Melanocyte of skin (primary cell): ENCODE data around the gene PGAP1. TPM values are rescaled to one million over a fixed set of nuclear protein-coding genes. Genes with fewer than 3 reads are reported as not detected.

Experiments used
- small RNA-seq, 2 donors: library from RNA; depleted of rRNA; stranded (forward); fragments of <200 nt; gene quantifications; one replicate each; pipeline ENCODE3, GENCODE V24; 2012
- total RNA-seq, 2 donors: library from RNA; depleted of rRNA; stranded (reverse); fragments of >200 nt; gene quantifications; 2 replicates each; pipeline ENCODE4 v1.2.3, GENCODE V29; 2012

The PGAP1 gene, protein sequence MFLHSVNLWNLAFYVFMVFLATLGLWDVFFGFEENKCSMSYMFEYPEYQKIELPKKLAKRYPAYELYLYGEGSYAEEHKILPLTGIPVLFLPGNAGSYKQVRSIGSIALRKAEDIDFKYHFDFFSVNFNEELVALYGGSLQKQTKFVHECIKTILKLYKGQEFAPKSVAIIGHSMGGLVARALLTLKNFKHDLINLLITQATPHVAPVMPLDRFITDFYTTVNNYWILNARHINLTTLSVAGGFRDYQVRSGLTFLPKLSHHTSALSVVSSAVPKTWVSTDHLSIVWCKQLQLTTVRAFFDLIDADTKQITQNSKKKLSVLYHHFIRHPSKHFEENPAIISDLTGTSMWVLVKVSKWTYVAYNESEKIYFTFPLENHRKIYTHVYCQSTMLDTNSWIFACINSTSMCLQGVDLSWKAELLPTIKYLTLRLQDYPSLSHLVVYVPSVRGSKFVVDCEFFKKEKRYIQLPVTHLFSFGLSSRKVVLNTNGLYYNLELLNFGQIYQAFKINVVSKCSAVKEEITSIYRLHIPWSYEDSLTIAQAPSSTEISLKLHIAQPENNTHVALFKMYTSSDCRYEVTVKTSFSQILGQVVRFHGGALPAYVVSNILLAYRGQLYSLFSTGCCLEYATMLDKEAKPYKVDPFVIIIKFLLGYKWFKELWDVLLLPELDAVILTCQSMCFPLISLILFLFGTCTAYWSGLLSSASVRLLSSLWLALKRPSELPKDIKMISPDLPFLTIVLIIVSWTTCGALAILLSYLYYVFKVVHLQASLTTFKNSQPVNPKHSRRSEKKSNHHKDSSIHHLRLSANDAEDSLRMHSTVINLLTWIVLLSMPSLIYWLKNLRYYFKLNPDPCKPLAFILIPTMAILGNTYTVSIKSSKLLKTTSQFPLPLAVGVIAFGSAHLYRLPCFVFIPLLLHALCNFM
- total RNA-seq = 1 to 10 TPM; 6.2 to 8.7 TPM

GRCh38 chr2:196926562-196927375 lies at the start of gene PGAP1:
TSS of gene PGAP1 (minus strand) at chr2:196926707. CDS start at chr2:196926616, 91 bp downstream.

GRCh38 chr2:196809260-196809659 lies 117.2 kb downstream of the PGAP1 start, which contains the start of gene C2orf66:
TSS of gene C2orf66 (minus strand) at chr2:196809355. CDS start at chr2:196809336, 19 bp downstream.

Small RNAs within 50 kb of the gene (small RNA-seq; reads per million reads assigned to genes)
- gene AC012486.1 = 0 reads per million in 2 donors

Other genes starting within 250 kb of the PGAP1 start
- gene GTF3C3, start 127.0 kb downstream of the PGAP1 start, total RNA-seq = 10 to 100 TPM; 34.1 to 49.0 TPM
- under 1 TPM; under 0.01 TPM for gene C2orf66, start 117.4 kb downstream of the PGAP1 start, total RNA-seq